Erythroblast (primary cell): ENCODE data around the gene NR4A3.
A peak's percentile ranks its signal among the peaks of the same experiment; 100 is the strongest.

Experiments used
- DNase-seq, 2 experiments: peaks; one replicate each; lab custom pipeline; 2025; lab: John Stamatoyannopoulos, UW
- GATA1 ChIP-seq: IDR thresholded peaks from 2 replicates; pipeline ENCODE4 v1.6.1; 2011; ENCODE audit warnings: low read depth, mild to moderate bottlenecking, control low read depth, low read length, moderate library complexity
- POLR2A ChIP-seq: IDR thresholded peaks from 2 replicates; pipeline ENCODE4 v1.6.1; 2011; ENCODE audit warnings: mild to moderate bottlenecking, low read length

The NR4A3 gene

DNA sequence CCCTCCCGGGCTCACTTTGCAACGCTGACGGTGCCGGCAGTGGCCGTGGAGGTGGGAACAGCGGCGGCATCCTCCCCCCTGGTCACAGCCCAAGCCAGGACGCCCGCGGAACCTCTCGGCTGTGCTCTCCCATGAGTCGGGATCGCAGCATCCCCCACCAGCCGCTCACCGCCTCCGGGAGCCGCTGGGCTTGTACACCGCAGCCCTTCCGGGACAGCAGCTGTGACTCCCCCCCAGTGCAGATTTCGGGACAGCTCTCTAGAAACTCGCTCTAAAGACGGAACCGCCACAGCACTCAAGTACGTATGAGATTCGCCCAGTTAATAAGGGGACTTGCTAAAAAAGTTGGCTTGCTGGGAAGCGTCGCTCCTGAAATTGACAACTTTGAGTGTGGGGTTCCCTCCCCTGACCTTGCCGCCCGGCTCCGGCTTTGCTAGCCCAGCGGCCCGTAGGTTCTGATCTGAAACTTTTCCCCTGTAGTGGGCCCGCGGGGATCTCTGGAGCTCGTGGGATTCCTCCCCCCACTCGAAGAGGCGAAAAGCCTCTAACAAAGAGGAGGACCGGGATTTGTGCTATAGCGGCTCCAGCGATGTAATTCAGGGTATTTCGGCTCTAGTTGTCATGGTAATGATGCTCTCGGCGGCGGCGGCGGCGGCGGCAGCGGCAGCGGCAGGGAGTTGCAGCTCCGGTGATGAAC, 572 bp downstream of the NR4A3 start:
- TF ChIP-seq POLR2A (no peak), GATA1 (no peak)
- peak; percentile 50 to 62 for DNase-seq

DNA sequence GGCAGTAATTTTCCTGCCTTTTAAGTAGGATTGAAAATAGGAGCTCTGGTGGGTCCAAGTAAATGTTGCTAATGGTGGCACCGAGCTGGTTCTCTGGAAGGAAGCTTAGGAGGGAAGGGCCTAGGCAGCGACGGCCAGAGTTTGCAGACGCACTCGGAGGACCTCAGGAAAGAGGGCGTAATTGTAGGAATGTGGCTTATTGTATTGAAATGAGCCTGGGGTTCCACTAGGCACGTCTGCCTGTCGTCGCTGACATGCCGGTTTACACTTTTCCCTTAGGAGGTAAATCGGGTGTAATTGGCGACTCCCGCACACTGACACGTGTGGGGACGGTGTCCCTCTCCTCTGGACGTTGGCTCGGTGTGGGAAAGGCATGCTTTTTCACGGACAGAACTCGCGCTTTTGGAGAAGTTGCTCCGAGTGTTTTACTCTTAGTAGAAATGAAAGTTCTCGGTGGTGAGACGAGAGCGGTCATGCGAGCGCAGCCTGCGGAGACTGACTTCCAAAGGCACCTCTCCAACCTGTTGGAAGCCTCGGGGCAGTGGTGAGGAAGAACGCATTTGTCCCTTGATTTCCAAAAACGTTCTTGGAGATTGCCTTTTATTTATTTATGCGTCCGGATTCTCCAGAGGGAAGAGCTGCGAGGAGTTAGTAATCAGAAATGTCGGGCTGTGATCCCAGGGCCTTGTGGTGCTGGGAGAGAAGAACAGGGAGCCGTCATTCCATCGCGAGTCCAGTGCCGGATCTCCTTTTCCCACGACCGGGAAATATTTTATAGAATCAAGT, 1.3 kb downstream of the NR4A3 start:
- DNase-seq, result peak; percentile 32 to 57

DNA sequence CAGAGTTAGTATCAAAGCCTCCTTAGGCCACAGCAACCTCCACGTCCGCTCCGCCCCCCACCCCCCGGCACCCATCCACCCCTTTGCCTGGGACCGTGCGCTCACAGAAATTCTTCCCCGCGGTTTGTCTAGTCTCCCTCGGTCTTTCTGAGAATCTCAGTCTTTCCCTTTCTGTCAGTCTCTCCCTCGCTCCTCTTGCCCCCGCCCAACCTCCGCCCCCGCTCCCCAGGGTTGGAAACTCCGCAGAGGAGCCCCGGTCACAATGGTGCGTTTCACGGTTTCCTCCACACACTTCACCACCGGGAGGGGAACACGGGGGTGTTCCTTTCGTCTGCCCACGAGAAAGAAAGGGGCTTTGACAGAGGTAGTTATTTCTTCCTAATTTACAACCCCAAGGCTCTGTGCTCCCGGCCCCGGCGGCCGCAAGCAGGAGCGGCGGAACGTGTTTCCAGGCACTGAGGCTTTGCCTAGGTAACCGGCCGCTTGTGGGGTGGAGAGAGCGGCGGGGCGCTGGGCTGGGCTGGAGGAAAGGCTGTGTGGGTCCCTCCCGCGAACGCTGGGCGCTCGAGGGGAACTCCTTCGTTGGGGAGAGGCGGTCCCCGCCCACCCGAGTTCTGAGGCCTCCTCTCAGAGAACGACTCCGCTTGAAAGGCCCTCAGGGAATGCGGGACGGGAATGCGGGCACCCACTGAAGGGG, 2.1 kb downstream of the NR4A3 start:
- TF ChIP-seq GATA1, result no peak
- TF ChIP-seq POLR2A, result no peak
- peak in 1 of 2 experiments; percentile 32 for DNase-seq

More for the DNA sequence above, 1.3 kb downstream of the NR4A3 start:
- TF ChIP-seq POLR2A (no peak), GATA1 (no peak)

DNA sequence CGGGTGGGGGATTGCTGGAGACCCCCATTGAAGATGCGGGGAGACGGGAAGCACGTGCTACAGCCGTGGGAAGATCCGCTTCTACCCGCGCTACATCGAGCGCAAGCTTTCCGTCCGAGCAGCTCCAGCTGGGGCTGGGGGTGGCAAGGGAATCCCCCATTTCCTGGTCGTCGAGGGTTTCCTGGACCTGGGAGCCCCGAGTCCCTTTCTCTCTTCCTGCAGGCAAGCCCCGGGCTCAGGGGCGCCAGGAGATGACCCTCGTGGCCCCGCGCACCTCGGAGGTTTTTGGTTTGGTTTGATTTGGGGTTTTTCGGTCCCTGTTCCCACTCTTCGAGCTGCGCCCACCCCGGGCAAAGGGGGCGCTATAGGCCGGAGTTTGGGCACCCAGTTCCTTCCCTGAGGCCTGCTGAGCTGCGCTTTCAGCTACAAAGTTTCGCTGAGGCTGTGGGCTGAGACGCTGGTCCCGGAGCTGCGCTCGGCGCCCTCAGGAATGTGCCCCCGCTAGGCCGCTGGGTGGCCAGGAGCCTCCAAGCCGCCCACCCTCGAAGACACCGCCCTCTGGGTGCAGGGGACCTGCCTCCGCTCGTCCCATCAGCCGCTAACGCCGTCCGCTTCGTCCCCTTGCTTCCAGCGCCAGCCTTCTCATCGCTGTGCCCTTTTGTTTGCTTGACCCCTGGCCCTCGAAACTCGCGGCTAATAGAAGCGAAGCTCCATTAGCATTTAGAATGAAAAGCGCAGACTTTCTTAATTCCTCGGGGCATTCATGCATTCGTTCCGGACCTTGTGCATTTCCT, 2.9 kb downstream of the NR4A3 start:
- DNase-seq, result peak; percentile 66 to 68
- TF ChIP-seq GATA1 (no peak), POLR2A (no peak)

DNA sequence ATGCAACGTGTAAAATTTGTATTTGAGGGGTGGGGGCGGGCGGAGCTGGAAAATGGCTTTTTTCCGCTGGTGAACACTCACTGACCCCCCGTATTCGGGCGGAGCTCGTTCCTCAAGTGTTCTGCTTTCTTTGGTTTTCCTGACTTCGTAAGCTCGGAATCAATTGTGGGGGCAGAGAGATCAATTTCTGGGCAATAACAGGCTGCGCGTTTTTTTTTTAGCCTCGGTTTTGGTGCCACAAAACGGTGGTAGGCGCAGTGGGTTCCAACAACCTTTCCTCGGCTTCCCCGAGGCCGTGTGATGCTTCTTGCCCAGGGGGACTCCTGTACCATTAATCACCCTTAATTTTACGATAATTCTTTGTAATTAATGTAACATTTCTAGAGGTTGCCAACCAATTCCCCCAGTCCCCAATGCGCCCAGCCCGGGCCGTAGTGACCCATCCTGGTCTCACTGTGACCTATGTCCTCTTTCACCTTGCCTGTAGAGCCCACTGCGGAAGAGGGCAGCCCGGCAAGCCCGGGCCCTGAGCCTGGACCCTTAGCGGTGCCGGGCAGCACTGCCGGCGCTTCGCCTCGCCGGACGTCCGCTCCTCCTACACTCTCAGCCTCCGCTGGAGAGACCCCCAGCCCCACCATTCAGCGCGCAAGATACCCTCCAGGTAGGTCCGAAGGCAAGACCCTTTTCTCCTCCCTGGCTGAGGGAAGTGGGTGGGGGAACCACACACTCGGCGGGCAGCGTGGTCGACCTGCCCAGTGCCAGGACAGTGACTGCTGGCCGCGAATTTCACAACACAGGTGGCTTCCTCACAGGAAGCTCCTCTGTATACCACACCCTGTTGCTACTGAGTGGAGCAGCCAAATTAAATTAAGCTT, 3.7 kb downstream of the NR4A3 start:
- TF ChIP-seq GATA1 (no peak), POLR2A (no peak)
- DNase-seq, result peak in 1 of 2 experiments; percentile 26

DNA sequence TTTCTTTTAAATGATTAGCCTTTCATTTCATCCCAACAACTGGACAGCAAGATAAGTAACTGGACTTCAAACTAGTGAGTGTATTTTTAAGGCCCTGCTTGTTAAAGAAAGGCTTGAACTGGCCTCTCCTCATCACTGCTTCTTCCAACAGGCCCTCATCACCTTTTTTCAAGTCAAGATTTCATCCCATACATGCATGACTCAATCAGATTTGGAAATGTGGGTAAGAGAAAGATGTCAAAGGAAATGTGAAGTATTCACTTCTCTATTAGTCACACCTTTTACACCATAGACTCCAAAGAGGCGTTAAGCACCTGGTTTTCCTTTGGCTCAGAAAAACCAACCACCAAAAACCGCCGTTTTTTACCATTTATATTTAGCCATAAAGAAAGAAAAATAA, 4.9 kb downstream of the NR4A3 start:
- DNase-seq, result no peak
- TF ChIP-seq GATA1 (no peak), POLR2A (no peak)

DNA sequence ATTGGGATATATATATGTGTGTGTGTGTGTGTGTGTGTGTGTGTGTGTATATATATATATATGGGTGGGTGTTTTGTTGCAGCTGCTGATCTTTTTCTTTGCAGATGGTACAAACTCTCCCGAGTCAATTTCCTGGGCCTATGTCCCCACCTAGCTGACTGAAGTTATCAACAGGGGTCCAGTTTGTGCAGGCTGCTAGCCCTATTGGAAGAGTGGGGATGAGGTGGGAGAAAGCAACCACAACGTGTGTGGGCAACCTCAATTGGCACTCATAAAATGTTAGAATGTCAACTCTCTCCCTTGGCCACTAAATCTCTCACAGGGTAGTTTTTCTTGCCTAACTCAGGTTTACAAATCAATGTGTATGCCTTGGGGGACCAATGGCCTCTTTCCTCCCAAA, 5.6 kb downstream of the NR4A3 start:
- TF ChIP-seq POLR2A, result no peak
- TF ChIP-seq GATA1, result no peak
- DNase-seq, result no peak

DNA sequence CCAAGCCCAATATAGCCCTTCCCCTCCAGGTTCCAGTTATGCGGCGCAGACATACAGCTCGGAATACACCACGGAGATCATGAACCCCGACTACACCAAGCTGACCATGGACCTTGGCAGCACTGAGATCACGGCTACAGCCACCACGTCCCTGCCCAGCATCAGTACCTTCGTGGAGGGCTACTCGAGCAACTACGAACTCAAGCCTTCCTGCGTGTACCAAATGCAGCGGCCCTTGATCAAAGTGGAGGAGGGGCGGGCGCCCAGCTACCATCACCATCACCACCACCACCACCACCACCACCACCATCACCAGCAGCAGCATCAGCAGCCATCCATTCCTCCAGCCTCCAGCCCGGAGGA, 6.3 kb downstream of the NR4A3 start:
- no peak for DNase-seq
- TF ChIP-seq POLR2A (no peak), GATA1 (no peak)

DNA sequence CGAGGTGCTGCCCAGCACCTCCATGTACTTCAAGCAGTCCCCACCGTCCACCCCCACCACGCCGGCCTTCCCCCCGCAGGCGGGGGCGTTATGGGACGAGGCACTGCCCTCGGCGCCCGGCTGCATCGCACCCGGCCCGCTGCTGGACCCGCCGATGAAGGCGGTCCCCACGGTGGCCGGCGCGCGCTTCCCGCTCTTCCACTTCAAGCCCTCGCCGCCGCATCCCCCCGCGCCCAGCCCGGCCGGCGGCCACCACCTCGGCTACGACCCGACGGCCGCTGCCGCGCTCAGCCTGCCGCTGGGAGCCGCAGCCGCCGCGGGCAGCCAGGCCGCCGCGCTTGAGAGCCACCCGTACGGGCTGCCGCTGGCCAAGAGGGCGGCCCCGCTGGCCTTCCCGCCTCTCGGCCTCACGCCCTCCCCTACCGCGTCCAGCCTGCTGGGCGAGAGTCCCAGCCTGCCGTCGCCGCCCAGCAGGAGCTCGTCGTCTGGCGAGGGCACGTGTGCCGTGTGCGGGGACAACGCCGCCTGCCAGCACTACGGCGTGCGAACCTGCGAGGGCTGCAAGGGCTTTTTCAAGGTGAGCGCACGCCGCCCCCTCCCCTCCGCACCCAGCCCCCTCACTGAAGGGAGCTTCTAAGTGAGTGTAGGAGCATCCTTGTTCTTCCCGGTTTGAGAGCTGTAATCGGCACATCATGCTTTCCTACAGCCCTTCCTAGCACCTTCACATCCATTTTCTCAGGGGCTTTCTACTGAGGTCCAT, 6.9 kb downstream of the NR4A3 start:
- peak; percentile 10 to 30 for DNase-seq
- TF ChIP-seq POLR2A (no peak), GATA1 (no peak)

DNA sequence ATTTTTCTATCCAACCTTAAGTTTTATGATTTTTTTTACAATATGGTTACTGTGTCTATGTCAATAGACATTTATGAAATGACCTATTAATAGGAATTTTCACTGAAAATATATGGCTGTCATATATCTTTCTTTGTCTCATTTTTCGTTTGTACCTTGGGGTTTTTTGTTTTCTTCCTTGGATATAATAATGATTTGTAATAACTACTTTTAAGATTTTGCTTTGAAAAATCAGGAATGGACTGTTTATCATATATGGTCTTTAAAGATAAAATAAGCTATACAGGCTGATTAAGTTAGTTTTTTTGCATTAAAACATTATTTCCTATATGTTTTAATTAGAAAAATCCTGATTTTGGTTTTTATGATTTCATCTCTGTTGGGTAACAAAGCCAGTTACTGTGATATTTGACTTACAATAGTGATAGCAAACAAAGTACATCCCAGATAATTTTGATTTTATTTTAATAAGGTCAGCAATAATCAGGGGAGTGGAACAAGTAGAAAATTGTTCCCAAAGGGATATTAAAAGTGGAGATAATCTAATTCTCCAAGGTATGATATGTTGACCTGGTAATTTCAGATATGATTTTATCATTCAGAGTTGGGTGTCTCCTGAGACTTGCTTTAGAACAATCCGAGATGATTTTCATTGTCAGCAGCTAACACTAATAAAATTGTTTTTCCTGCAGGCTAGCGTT, 10.3 kb downstream of the NR4A3 start:
- TF ChIP-seq POLR2A (no peak), GATA1 (no peak)

DNA sequence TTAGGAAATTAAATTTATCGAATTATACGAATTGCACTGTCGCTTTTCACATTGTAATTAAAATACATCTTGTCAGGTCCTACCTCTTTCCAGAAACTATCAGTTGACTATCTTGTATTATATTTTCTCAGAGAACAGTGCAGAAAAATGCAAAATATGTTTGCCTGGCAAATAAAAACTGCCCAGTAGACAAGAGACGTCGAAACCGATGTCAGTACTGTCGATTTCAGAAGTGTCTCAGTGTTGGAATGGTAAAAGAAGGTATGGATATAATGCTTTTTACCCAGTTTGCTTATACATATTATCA, 10.8 kb downstream of the NR4A3 start:
- DNase-seq, result no peak
- no peak for TF ChIP-seq POLR2A

More for the DNA sequence above, 10.3 kb downstream of the NR4A3 start:
- no peak for DNase-seq
